Endometrial microvascular endothelial cells (primary cell): ENCODE measurements around the gene SKOR1. TPM values are rescaled to one million over a fixed set of nuclear protein-coding genes. Genes with fewer than 3 reads are reported as not detected.

Experiments used
- in situ Hi-C: cut with HindIII; loops from 2 replicates; pipeline ENCODE4 v1.10.0; 2017; ENCODE audit warnings: low sequenced_read_pairs, low pct_unique_long_range_greater_than_20kb; ENCODE audit errors: inconsistent ontology term
- total RNA-seq: library from RNA; depleted of rRNA; stranded (reverse); fragments of >200 nt; gene quantifications from one replicate; pipeline ENCODE4 v1.2.3, GENCODE V29; 2015; ENCODE audit errors: inconsistent ontology term

SKOR1 gene
- total RNA-seq, 1 donor from 2014 or later, result not detected

- in situ Hi-C loops, result no loop called here
Measured at GRCh38 chr15:67828969-67829646, 3.8 kb downstream of the SKOR1 start.

DNA sequence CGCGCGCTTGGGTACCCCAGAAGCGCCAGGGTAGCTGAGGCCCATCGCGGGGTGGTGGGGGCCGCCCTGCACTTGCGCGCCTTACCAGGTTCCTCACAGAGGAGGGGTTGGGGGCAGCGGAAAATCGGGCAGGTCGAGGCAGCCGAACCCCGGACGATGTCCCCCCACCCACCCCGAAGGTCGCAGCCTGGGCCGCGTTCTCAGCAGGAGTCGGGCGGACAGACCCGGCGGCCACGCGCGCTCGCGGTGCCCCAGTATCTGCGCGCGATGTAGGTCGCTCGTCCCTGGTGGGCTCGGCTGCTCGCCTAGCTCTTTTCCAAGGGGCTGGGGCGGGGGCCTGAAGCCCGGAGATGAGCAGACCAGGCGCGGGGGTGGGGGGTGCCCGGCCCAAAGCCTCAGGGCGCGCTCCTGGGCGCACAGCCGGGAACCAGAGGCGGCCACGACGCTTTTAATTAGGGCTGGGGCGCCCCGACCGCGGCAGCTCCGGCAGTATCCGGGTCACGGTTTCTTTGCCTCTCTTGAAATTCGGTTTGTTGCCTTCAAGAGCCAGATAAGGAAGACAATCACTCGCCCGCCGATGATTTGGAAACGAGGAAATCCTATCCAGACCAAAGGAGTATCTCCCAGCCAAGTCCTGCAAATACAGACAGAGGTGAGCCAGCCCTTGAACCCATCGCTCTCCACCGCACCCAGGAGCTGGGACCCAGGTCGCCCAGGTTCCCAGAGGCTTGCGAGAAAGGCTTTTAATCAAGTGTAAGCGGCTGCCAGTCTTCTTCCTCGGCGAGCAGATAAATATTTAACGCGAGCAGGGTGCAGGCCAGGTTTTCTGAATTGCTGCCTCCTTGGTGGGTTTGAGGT lies 4.6 kb downstream of the SKOR1 start:
- in situ Hi-C loops, result no loop called here

DNA sequence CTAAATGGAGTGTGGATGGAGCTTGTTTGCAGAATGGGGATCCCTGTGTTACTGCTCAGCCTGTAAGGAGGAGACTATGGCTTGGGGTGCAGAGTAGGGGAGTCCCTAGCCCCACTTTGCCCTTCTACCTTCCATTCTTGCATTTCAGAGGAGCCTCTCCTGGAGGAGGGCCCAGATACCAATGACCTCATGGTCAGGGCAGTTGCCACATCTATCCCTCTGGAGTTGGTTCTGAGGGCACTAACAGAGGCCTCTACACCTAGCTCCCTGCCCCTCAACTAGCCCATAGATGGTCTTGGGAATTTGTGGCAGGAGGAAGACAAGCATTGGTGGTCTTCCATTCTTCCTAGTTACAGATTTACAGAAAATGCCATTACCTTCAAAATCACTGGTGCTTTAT lies 6.1 kb downstream of the SKOR1 start:
- in situ Hi-C loops, result no loop called here

DNA sequence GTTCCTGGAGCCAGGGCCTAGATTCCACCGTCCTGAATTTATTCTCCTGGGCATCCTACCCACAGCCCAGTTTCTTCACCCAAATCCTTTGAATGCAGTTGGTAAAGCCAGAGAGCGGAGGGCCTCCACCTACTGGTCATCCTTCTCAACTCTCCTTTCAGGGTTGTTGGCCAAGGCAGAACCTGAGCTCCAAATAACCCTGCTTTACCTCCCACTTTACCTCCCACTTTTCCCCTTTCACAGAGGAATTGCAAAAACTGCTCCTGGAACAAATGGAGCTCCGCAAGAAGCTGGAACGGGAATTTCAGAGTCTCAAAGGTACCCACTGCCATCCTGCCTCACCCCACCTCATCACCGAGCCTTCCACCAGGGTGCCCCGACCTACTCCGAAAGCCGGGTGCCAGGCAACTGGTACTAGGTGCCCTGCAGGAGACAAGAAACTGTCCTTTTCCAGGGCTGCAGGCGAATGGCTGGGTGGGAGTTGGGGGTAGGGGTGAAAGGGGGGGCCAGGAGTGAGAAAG lies 6.8 kb downstream of the SKOR1 start:
- in situ Hi-C loops, result no loop called here

DNA sequence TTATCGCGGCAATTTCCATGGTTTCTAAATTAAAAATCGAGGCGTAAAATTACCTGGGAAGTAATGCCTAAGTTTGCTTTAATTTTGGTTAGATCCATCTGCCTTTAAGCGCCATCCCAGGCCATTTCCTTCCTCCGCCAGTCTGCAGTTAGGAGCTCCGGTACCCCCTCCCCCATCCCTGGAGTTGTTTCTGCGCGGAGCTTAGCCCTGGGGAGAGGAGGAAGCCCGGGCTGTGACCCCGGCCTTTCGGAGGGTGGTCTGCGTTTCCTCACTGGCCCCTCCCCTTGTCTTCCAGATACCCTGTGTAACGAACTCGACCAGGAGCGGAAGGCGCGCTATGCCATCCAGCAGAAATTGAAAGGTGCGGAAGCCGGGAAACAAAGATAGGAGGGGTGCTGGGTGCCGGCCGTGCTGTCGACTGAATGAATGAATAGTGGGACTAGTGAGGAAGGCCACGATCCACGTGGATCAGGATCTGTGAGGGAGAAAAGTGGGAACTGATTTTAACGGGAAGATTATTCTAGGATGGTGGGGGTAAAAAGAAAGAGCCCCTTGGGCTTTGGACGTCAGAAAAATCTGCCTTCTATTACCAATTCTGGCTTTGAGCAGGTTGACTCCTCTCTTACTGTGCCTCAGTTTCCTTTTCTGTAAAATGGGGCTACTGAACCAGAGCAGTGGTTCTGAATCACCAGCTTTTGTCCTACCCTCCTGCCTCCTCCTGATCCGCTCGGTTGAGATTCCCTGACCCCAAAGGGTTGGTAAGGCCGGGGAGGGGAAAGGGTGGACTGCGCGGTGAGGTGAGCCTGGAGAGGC lies 7.8 kb downstream of the SKOR1 start:
- in situ Hi-C loops, result no loop called here

- in situ Hi-C loops, result no loop called here
Measured at GRCh38 chr15:67833710-67834511, 8.6 kb downstream of the SKOR1 start.

DNA sequence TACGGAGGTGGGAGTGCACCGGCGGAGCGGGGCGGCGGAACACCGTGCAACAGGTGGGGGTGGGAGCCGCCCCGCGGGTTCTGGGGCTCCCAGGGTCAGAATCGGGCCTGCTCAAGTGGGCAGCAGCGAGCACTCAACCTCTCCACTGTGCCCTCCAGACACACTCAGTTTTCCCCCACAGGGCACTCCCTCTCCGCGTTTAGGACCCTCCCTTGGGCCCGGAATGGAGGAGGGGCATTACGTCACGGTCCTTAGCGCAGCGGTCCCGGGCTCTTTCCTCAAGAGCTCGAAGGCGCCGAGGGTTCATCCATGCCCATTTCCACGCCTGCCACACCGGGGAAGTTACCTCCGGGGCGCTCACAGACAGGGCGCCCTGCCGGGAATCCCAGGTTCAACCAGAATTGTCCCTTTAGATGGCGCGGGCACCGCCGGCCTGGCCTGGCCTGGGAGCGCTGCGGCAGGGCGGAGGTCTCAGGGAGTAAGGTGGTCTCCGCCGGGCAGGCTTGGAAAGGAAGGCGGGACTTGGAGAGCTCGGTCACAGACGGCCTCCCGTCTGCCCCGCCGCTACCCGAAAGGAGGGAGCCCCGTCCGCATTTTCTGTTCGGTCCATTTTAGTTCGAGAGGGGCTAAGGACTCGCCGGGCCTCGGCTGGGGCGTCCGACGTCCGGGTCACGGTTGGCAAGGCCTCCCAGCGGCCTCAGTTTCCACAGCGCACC lies 9.4 kb downstream of the SKOR1 start:
- in situ Hi-C loops, result no loop called here

GRCh38 chr15:67835297-67836133 lies 10.2 kb downstream of the SKOR1 start:
- in situ Hi-C loops, result no loop called here

GRCh38 chr15:67836134-67836455 lies 10.8 kb downstream of the SKOR1 start:
- in situ Hi-C loops, result no loop called here

DNA sequence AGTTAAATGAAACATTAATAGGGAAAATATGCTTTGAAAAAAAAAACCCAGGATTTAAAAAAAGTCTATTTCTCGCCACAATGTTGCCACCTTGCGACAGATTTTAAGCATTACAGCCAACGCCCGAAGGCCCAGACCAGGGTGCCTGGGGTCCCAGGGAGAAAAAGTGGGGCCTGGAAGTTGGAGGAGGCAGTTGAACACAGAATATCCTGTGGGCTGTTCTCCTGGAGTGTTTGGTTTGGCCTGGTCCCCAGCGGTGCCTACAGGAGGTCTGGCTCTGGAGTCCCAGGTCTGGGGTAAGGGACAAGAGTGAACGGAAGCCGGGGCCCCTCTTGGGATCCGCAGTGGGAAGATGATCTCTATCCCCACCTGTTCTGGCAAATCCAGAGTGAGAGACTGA lies 11.2 kb downstream of the SKOR1 start:
- in situ Hi-C loops, result no loop called here

DNA sequence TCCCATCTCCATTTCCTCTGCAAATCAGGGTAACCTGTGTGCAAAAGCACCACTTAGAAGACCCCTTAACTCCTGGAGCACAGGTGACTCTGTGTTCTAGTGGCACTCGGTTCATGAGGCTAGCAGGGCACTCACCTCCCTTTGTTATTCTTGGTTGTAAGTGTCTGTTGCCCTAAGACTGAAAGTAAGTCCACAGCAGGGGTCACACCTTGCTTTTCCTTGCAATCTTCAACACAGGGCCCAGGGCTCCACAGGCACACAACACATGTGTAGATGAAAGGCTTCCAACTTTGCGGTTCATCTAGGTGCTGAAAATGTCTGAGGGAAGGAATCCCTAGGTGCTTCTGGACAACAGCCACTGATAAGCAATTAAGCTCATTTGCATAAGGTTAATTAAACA lies 11.6 kb downstream of the SKOR1 start:
- in situ Hi-C loops, result no loop called here

- in situ Hi-C loops, result no loop called here
Measured at GRCh38 chr15:67838789-67839332, 13.6 kb downstream of the SKOR1 start.

- in situ Hi-C loops, result no loop called here
Measured at GRCh38 chr15:67839499-67839928, 14.2 kb downstream of the SKOR1 start.

- in situ Hi-C loops, result no loop called here
Measured at GRCh38 chr15:67839929-67840748, 14.8 kb downstream of the SKOR1 start, which contains the start of gene RNU6-1. RNU6-1 (minus strand) TSS chr15:67840045.

DNA sequence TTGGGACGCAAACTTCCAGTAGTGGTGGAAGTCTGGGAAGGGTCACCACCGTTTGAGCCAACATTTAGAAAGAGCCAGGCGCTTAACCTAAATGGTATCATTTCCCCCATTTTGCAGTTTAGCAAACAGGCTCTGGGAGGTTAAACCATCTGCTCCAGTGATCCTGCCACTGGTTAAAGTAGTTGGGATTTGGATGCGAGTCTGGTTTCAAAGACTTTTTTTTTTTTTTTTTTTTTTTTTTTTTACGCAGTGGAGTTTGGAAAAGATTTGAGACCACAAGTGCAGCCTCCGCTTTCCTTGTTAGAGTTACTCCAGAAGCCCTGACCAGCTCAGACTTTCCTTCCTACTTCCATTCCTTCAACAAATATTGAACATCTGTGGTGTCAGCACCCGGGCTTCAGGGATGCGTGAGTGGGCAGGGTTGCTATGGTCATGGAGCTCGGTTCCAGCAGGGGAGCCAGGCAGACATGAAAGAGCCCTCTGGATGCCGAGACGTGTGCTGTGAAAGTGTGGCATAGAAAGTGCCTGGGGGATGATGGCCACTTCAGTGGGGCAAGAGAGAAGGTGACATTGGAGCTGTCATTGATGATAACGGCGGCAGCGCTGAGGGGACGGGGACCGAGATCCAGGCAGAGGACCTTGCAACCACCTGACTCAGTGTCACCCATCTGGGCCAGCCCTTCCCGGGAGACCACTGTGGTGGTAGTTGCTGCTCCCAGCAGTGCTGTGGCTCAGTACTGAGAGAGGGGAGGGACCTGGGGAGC lies 15.6 kb downstream of the SKOR1 start:
- in situ Hi-C loops, result no loop called here

DNA sequence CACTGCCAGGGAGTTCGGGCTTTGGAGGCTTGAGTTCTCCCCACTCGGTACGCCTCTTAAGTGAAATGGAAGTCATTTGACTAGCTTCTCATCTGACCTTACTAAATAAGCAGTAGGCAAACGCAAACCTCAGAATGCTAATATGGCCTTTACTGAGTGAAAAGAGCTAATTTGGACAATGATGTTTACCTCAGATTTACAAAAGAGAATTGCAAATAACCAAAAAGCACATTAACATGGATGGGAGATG lies 16.1 kb downstream of the SKOR1 start:
- in situ Hi-C loops, result no loop called here
